ENCODE measurements around the gene LDHAL6B. TPM values are rescaled to one million over a fixed set of nuclear protein-coding genes. Genes with fewer than 3 reads are reported as not detected.
A peak's percentile ranks its signal among the peaks of the same experiment; 100 is the strongest.

Gene LDHAL6B
- polyA plus RNA-seq, 4 donors, result 0.14 to 0.32 TPM; not detected in 2

GRCh38 chr15:59247364-59247763 is 40.7 kb downstream of the LDHAL6B start:
- peak in 3 of 4 donors; percentile 35 to 49 (median 36) for DNase-seq (ENCODE audit: low read depth in 4 of 4, low spot score in 3 of 4)

DNA sequence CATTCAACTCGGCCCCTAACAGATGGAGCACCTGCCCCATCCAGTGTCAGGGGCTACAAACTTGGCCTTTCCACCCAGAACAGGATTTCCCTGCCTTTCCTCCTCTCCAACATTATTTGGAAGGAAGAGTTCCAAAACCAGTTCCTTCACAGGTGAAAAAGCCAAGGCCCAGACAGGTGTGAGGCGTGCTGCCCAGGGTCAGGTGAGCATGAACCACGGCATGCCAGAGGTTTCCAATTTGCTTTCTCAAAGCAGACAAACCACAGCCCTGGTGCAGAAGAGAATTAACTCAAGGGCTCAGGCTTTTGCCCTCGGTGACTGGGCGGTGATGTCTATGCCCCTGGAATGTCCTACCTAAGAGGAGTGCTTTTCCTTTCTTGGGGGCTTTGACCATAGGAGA is 43.2 kb downstream of the LDHAL6B start:
- DNase-seq (ENCODE audit: low read depth in 4 of 4, low spot score in 3 of 4), result no peak

- no peak for DNase-seq (ENCODE audit: low read depth in 4 of 4, low spot score in 3 of 4)
Measured at GRCh38 chr15:59250249-59250648, 43.6 kb downstream of the LDHAL6B start.

GRCh38 chr15:59251001-59251845 is 44.6 kb downstream of the LDHAL6B start:
- DNase-seq (ENCODE audit: low read depth in 4 of 4, low spot score in 3 of 4), result no peak

- DNase-seq (ENCODE audit: low read depth in 4 of 4, low spot score in 3 of 4), result no peak
Measured at GRCh38 chr15:59252137-59252536, 45.5 kb downstream of the LDHAL6B start.

DNA sequence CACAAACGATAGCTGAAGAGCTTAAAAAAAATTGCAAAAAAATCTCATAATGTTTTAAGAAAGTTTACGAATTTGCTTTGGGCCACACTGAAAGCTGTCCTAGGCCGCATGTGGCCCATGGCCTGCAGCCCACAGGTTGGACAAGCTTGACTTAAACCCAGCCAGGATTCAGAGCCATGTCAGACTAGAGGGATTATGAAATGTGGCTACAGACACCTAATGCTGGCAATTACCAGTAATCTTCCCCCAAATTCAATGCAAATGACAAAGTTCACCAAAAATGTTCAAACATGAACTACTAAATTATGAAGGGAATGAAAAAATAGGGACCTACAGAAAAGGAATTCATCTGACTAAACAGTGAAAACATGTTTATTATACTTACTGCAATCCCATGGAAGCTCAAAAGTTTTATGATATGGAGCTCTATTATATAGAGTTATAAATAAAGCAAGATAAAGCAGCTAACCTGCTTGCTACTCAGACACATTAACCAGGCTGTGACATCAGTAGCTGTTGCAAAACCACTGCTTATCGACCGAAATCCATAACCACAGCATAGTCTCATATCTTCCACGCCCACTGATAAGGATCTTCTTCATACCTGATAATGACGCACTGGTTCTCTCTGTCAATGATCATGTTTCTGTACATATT is 49.2 kb downstream of the LDHAL6B start:
- no peak for DNase-seq (ENCODE audit: low read depth in 4 of 4, low spot score in 3 of 4)

GRCh38 chr15:59256482-59256881 is 49.8 kb downstream of the LDHAL6B start:
- no peak for DNase-seq (ENCODE audit: low read depth in 4 of 4, low spot score in 3 of 4)

GRCh38 chr15:59257140-59257539 is 50.5 kb downstream of the LDHAL6B start:
- DNase-seq (ENCODE audit: low read depth in 4 of 4, low spot score in 3 of 4), result no peak

Other genes with a start within 250 kb of the LDHAL6B start
- gene RNF111, start 219.2 kb upstream of the LDHAL6B start, polyA plus RNA-seq (ENCODE audit: insufficient read length in 4 of 4), result 10 to 100 TPM; 33.9 to 47.6 (median 43.7) TPM
- gene CCNB2, start 101.7 kb upstream of the LDHAL6B start, polyA plus RNA-seq (ENCODE audit: insufficient read length in 4 of 4), result 10 to 100 TPM; 34.0 to 48.9 (median 42.9) TPM
- 100 to 1,000 TPM in 3 of 4 donors, 10 to 100 TPM in 1; 70.3 to 212 (median 156) TPM for gene MYO1E, start 166.0 kb downstream of the LDHAL6B start, polyA plus RNA-seq (ENCODE audit: insufficient read length in 4 of 4)
- 10 to 100 TPM in 3 of 4 donors, 1 to 10 TPM in 1; 6.3 to 24.0 (median 20.1) TPM for gene FAM81A, start 231.3 kb downstream of the LDHAL6B start, polyA plus RNA-seq (ENCODE audit: insufficient read length in 4 of 4)